Gastrocnemius medialis (tissue), 4 donors: ENCODE results near the gene PDSS2. TPM values are rescaled to one million over a fixed set of nuclear protein-coding genes. Genes with fewer than 3 reads are reported as not detected.

Source experiments
- ATAC-seq, 2 donors: fragments of 150-250 bp; one replicate each; pipeline ENCODE4 v1.9.1; 2016
- DNase-seq, 2 donors: peaks; one replicate each; pipeline ENCODE4 v3.0.0-alpha.2; 2019
- H3K27ac ChIP-seq, 4 donors: fragments of 200-600 bp; sonication (generic); 1 replicate in 1 of 4; 2 replicates in 3 of 4; pipeline ENCODE4 v1.5.1; 2016 to 2018; ENCODE audit warnings: mild to moderate bottlenecking in 2 of 4, moderate library complexity in 1 of 4
- H3K27me3 ChIP-seq, 3 donors: fragments of 200-600 bp; sonication (generic) in 2 of 3; 1 replicate in 1 of 3; 2 replicates in 2 of 3; pipeline versions ENCODE4 v1.5.1 to v1.6.0; 2016 to 2019; ENCODE audit warnings: mild to moderate bottlenecking in 1 of 3, moderate library complexity in 1 of 3
- H3K36me3 ChIP-seq, 2 donors: fragments of 200-600 bp; sonication (generic) in 1 of 2; one replicate each; pipeline ENCODE4 v1.5.1; 2017 to 2018
- H3K4me1 ChIP-seq, 2 donors: fragments of 200-600 bp; sonication (generic) in 1 of 2; one replicate each; pipeline ENCODE4 v1.5.1; 2016 to 2017; ENCODE audit warnings: mild to moderate bottlenecking in 2 of 2
- H3K4me3 ChIP-seq, 4 donors: fragments of 200-600 bp; sonication (generic) in 3 of 4; 1 replicate in 1 of 4; 2 replicates in 3 of 4; pipeline ENCODE4 v1.5.1; 2016 to 2019; ENCODE audit warnings: mild to moderate bottlenecking in 2 of 4
- H3K9me3 ChIP-seq, 3 donors: fragments of 200-600 bp; sonication (generic) in 2 of 3; 1 replicate in 1 of 3; 2 replicates in 2 of 3; pipeline ENCODE4 v1.5.1; 2016 to 2019
- CTCF ChIP-seq, 5 experiments: fragments of 450-650 bp in 3 of 5; fragments of 200-600 bp in 2 of 5; sonication (generic) in 2 of 5; IDR thresholded peaks in 4 of 5; conservative IDR thresholded peaks in 1 of 5; 1 replicate in 4 of 5; 2 replicates in 1 of 5; pipeline ENCODE4 v1.5.1; 2016 to 2019; ENCODE audit warnings: antibody characterized with exemption in 5 of 5, mild to moderate bottlenecking in 3 of 5, moderate library complexity in 3 of 5
- POLR2A ChIP-seq, 2 donors: fragments of 450-650 bp; IDR thresholded peaks; one replicate each; pipeline ENCODE4 v1.6.1; 2017; ENCODE audit warnings: antibody characterized with exemption in 2 of 2, mild to moderate bottlenecking in 2 of 2, moderate library complexity in 2 of 2
- in situ Hi-C, 4 donors: fragments of 200-750 bp; cut with MboI; loops; one replicate each; pipeline versions ENCODE4 v1.15.0 to v1.8.0; 2017; ENCODE audit warnings: low sequenced_read_pairs in 4 of 4
- intact Hi-C: fragments of 100-400 bp; cut with DNase I; formaldehyde crosslinking; loops from one replicate; pipeline ENCODE4 v1.15.1; 2023; ENCODE audit warnings: low total_unique reads
- total RNA-seq, 4 donors: library from RNA; depleted of rRNA; stranded (reverse); fragments of >200 nt; gene quantifications; one replicate each; pipeline versions ENCODE4 v1.1.0 to v1.2.3, GENCODE V29; 2016

Gene PDSS2
- total RNA-seq, 4 donors from 2014 or later: 6.6 to 14.3 (median 10.0) TPM

GRCh38 chr6:107275330-107275865 lies 184.0 kb downstream of the PDSS2 start:
- DNase-seq: no peak
- H3K36me3 ChIP-seq: no peaks in the 10 kb centered on the region
- no peak overlapping the region for H3K4me3 ChIP-seq
- in situ Hi-C loops (no loop called here), intact Hi-C loops (no loop called here)
- H3K4me1 ChIP-seq: peaks cover 0 to 10% of the 10 kb centered on the region in 2 donors
- H3K27me3 ChIP-seq: no peaks in the 10 kb centered on the region
- ATAC-seq: no peak
- no peaks in the 10 kb centered on the region for H3K9me3 ChIP-seq
- TF ChIP-seq CTCF (IDR thresholded peaks at IDR 0.05 in 4 of 5, conservative IDR thresholded peaks at IDR 0.05 in 1 of 5) (no peak), POLR2A (IDR thresholded peaks at IDR 0.05) (no peak)
- H3K27ac ChIP-seq: no peak overlapping the region

- H3K4me3 ChIP-seq: no peak overlapping the region
- intact Hi-C loops: no loop called here
- no peaks in the 10 kb centered on the region for H3K9me3 ChIP-seq
- in situ Hi-C loops: no loop called here
- no peak overlapping the region for H3K27ac ChIP-seq
- peaks cover 0 to under 1% of the 10 kb centered on the region in 2 donors for H3K4me1 ChIP-seq
- no peaks in the 10 kb centered on the region for H3K36me3 ChIP-seq
- no peaks in the 10 kb centered on the region for H3K27me3 ChIP-seq
- no peak for ATAC-seq
- TF ChIP-seq CTCF (IDR thresholded peaks at IDR 0.05 in 4 of 5, conservative IDR thresholded peaks at IDR 0.05 in 1 of 5): no peak
- no peak for TF ChIP-seq POLR2A (IDR thresholded peaks at IDR 0.05)
- DNase-seq: no peak
Observed at GRCh38 chr6:107274288-107274687, 185.1 kb downstream of the PDSS2 start.

GRCh38 chr6:107272246-107272645 lies 187.1 kb downstream of the PDSS2 start:
- DNase-seq (no peak), ATAC-seq (no peak)
- no peak overlapping the region for H3K4me3 ChIP-seq
- H3K4me1 ChIP-seq: no peaks in the 10 kb centered on the region
- intact Hi-C loops: no loop called here
- in situ Hi-C loops: no loop called here
- H3K36me3 ChIP-seq: no peaks in the 10 kb centered on the region
- H3K27ac ChIP-seq: no peak overlapping the region
- TF ChIP-seq CTCF (IDR thresholded peaks at IDR 0.05 in 4 of 5, conservative IDR thresholded peaks at IDR 0.05 in 1 of 5) (no peak), POLR2A (IDR thresholded peaks at IDR 0.05) (no peak)
- H3K9me3 ChIP-seq: no peaks in the 10 kb centered on the region
- H3K27me3 ChIP-seq: no peaks in the 10 kb centered on the region

GRCh38 chr6:107271208-107271790 lies 188.1 kb downstream of the PDSS2 start:
- Histone ChIP-seq H3K4me1 (no peaks in the 10 kb centered on the region), H3K27ac (no peak overlapping the region), H3K9me3 (no peaks in the 10 kb centered on the region), H3K4me3 (no peak overlapping the region), H3K36me3 (no peaks in the 10 kb centered on the region), H3K27me3 (no peaks in the 10 kb centered on the region)
- TF ChIP-seq CTCF (IDR thresholded peaks at IDR 0.05 in 4 of 5, conservative IDR thresholded peaks at IDR 0.05 in 1 of 5): no peak
- no peak for TF ChIP-seq POLR2A (IDR thresholded peaks at IDR 0.05)
- ATAC-seq (no peak), DNase-seq (no peak)
- intact Hi-C loops (no loop called here), in situ Hi-C loops (no loop called here)

GRCh38 chr6:107267634-107268033 lies 191.7 kb downstream of the PDSS2 start:
- Histone ChIP-seq H3K36me3 (no peaks in the 10 kb centered on the region), H3K27ac (no peak overlapping the region), H3K4me1 (no peaks in the 10 kb centered on the region), H3K27me3 (no peaks in the 10 kb centered on the region), H3K4me3 (no peak overlapping the region), H3K9me3 (no peaks in the 10 kb centered on the region)
- intact Hi-C loops (no loop called here), in situ Hi-C loops (no loop called here)
- ATAC-seq (no peak), DNase-seq (no peak)
- no peak for TF ChIP-seq POLR2A (IDR thresholded peaks at IDR 0.05)
- TF ChIP-seq CTCF (IDR thresholded peaks at IDR 0.05 in 4 of 5, conservative IDR thresholded peaks at IDR 0.05 in 1 of 5): no peak
